K562 (cell line): Measurements from ENCODE around the gene GMDS. TPM values are rescaled to one million over a fixed set of nuclear protein-coding genes. Genes with fewer than 3 reads are reported as not detected.

Experiments
- ATAC-seq: fragments of 200-7000 bp; cut with Tn5 transposase; 3 replicates; pipeline ENCODE4 v1.9.1; 2020; ENCODE audit warnings: moderate library complexity
- BruUV-seq: library from RNA; stranded (reverse); fragments of 400-500 nt; replicated peaks from 2 replicates; lab custom pipeline; 2021; lab: Mats Ljungman, UMichigan
- CTCF ChIA-PET: fragments of 300-600 bp; formaldehyde crosslinking; extraction: SDS; loops from one replicate; lab custom pipeline; 2021; ENCODE audit warnings: low intra/inter-chr PET ratio; lab: Yijun Ruan, JAX
- POLR2A ChIA-PET: fragments of 300-600, 350-650 bp; sonication (Branson Sonifier 250); formaldehyde crosslinking; extraction: SDS; loops from one replicate; lab custom pipeline; 2021; ENCODE audit warnings: antibody characterized with exemption, inconsistent platforms; lab: Yijun Ruan, JAX
- DNase-seq, 4 experiments: peaks; one replicate each; pipeline versions ENCODE4 v3.0.0 to v3.0.0-alpha.2; 2011 to 2018; ENCODE audit warnings: low spot score in 3 of 4, mixed read lengths in 3 of 4; ENCODE audit errors: extremely low read depth in 1 of 4
- FAIRE-seq: peaks from 2 replicates; lab custom pipeline; 2011; peaks lifted over from hg19 to GRCh38; lab: Jason Lieb, UNC
- H2AFZ ChIP-seq: 2 replicates; pipeline ENCODE4 v1.6.0; 2011; ENCODE audit warnings: low read depth, low read length, control low read depth, inconsistent platforms
- H3K27ac ChIP-seq: fragments of 200-600 bp; 3 replicates; pipeline ENCODE4 v1.8.0; 2011; ENCODE audit warnings: low read depth, mild to moderate bottlenecking, control low read depth, inconsistent platforms, low read length, moderate library complexity, mixed read lengths; ENCODE audit errors: extremely low read depth
- H3K27me3 ChIP-seq, 2 experiments: fragments of 300-600 bp in 1 of 2; 2 replicates in 1 of 2; 3 replicates in 1 of 2; pipeline versions ENCODE4 v1.6.0 to v1.8.0; 2011; ENCODE audit warnings: inconsistent platforms in 2 of 2, low read length in 2 of 2, mild to moderate bottlenecking in 1 of 2, mixed read lengths in 1 of 2, moderate library complexity in 1 of 2; ENCODE audit not compliant: control insufficient read depth in 2 of 2, insufficient read depth in 2 of 2
- H3K36me3 ChIP-seq: fragments of 300-600 bp; 3 replicates; pipeline ENCODE4 v1.8.0; 2011; ENCODE audit warnings: mild to moderate bottlenecking, low read length, inconsistent platforms; ENCODE audit not compliant: control insufficient read depth, insufficient read depth
- H3K4me1 ChIP-seq, 2 experiments: fragments of 200-600 bp in 1 of 2; replicated peaks in 1 of 2; 2 replicates in 1 of 2; 3 replicates in 1 of 2; pipeline versions ENCODE4 v1.5.1 to v1.8.0; 2011; ENCODE audit warnings: inconsistent platforms in 2 of 2, low read length in 2 of 2, mild to moderate bottlenecking in 1 of 2, mixed read lengths in 1 of 2, moderate library complexity in 1 of 2; ENCODE audit not compliant: control insufficient read depth in 2 of 2, insufficient read depth in 2 of 2
- H3K4me2 ChIP-seq: 2 replicates; pipeline ENCODE4 v1.6.1; 2011; ENCODE audit warnings: low read length, control low read depth, inconsistent platforms, mixed read lengths; ENCODE audit not compliant: insufficient read depth
- H3K4me3 ChIP-seq: fragments of 200-600 bp; sonication (generic), shearing (Covaris generic); 2 replicates; pipeline ENCODE4 v1.5.1; 2016; ENCODE audit warnings: control low read depth, inconsistent platforms
- H3K79me2 ChIP-seq: fragments of 200-600 bp; 3 replicates; pipeline ENCODE4 v1.8.0; 2011; ENCODE audit warnings: low read length, inconsistent platforms; ENCODE audit not compliant: control insufficient read depth, insufficient read depth
- H3K9ac ChIP-seq, 2 experiments: 2 replicates each; pipeline versions ENCODE4 v1.6.0 to v1.6.1; 2011; ENCODE audit warnings: low read depth in 2 of 2, low read length in 2 of 2, control low read depth in 1 of 2, inconsistent platforms in 1 of 2, mild to moderate bottlenecking in 1 of 2, mixed read lengths in 1 of 2; ENCODE audit not compliant: insufficient read depth in 1 of 2
- H3K9me1 ChIP-seq: one replicate; pipeline ENCODE4 v1.6.0; 2011; ENCODE audit warnings: inconsistent platforms, mild to moderate bottlenecking, low read length, moderate library complexity; ENCODE audit not compliant: control insufficient read depth, insufficient read depth
- H3K9me3 ChIP-seq: replicated peaks from 2 replicates; pipeline ENCODE4 v1.5.1; 2011; ENCODE audit warnings: low read depth, low read length, inconsistent platforms; ENCODE audit not compliant: control insufficient read depth, insufficient read depth
- H4K20me1 ChIP-seq: replicated peaks from 2 replicates; pipeline ENCODE4 v1.6.1; 2011; ENCODE audit warnings: low read length, inconsistent platforms, mixed read lengths; ENCODE audit not compliant: control insufficient read depth, insufficient read depth
- ARID2 ChIP-seq: fragments of 450-650 bp; IDR thresholded peaks from 2 replicates; pipeline ENCODE4 v1.6.1; 2017; ENCODE audit warnings: antibody characterized with exemption, mild to moderate bottlenecking
- HMBOX1 ChIP-seq: sonication (generic); IDR thresholded peaks from 2 replicates; pipeline ENCODE4 v1.6.1; 2016
- MAZ ChIP-seq, 2 experiments: fragments of 450-650 bp in 1 of 2; sonication (generic) in 1 of 2; formaldehyde crosslinking; IDR thresholded peaks in 1 of 2; conservative IDR thresholded peaks in 1 of 2; 2 replicates each; pipeline versions ENCODE4 v1.4.0 to v1.5.0; 2020; ENCODE audit warnings: mild to moderate bottlenecking in 1 of 2, missing genetic modification reagents in 1 of 2
- POLR3A ChIP-seq: IDR thresholded peaks from 2 replicates; pipeline ENCODE4 v1.6.1; 2011; ENCODE audit warnings: borderline replicate concordance, mild to moderate bottlenecking, moderate library complexity; ENCODE audit not compliant: insufficient read length, insufficient read depth; ENCODE audit errors: extremely low read depth
- ZNF324 ChIP-seq: fragments of 250-450 bp; sonication (Bioruptor Pico); IDR thresholded peaks from 2 replicates; pipeline ENCODE4 v1.4.0; 2020; ENCODE audit warnings: mild to moderate bottlenecking
- WGBS: fragments of 100-300 bp; shearing (Covaris generic); methylation state at CpG from one replicate; pipeline ENCODE4 v1.1.6; 2016; ENCODE audit warnings: low coverage, mixed read lengths; ENCODE audit not compliant: insufficient coverage; ENCODE audit errors: missing lambda C conversion rate; 5-methylcytosine and 5-hydroxymethylcytosine counted together
- in situ Hi-C: fragments of 300-500 bp; cut with MboI; formaldehyde crosslinking; loops from 4 replicates; pipeline ENCODE4 v1.15.0; 2018; ENCODE audit warnings: inconsistent platforms, mixed read lengths
- intact Hi-C: fragments of 100-400 bp; cut with micrococcal nuclease; formaldehyde crosslinking; loops from 2 replicates; pipeline ENCODE4 v1.14.2; 2022
- polyA plus RNA-seq, 8 experiments: library from polyadenylated mRNA; depleted of rRNA in 4 of 8; stranded (reverse) in 5 of 8; unstranded in 3 of 8; fragments of >200 nt; fragmentation: Nextera tagmentation in 2 of 8; fragmentation: Illumina TruSeq in 1 of 8; extraction: Ambion mirVana in 2 of 8; extraction: Trizol in 1 of 8; gene quantifications; 2 replicates each; pipeline versions ENCODE4 v1.2.1 to v1.2.3, GENCODE V29; 2011 to 2014; ENCODE audit warnings: inconsistent platforms in 1 of 8, missing spikeins in 1 of 8
- total RNA-seq, 7 experiments: library from RNA; depleted of rRNA in 6 of 7; stranded (reverse); fragments of >200 nt in 6 of 7; fragmentation: Illumina TruSeq in 2 of 7; extraction: Trizol in 2 of 7; gene quantifications; 2 replicates each; pipeline versions ENCODE4 v1.2.1 to v1.2.3, GENCODE V29; 2011 to 2021; ENCODE audit warnings: low replicate concordance in 1 of 7

Gene GMDS
- total and polyA plus RNA-seq, 9 of the 15 experiments (the other 6 are each of a cell fraction or from before 2014, with no cell fraction given) = 0.48 to 31.8 (median 13.4) TPM

GRCh38 chr6:1870251-1870650, 375.2 kb downstream of the GMDS start:
- 0% methylated on average over 5 of the region's 5 CpGs for WGBS
- Histone ChIP-seq H3K4me1 (no peaks in the 10 kb centered on the region), H3K27ac (no peak overlapping the region), H4K20me1 (no peaks in the 10 kb centered on the region; the same call in none of the 2 replicates), H3K79me2 (no peaks in the 10 kb centered on the region), H3K4me3 (no peak overlapping the region), H3K36me3 (no peaks in the 10 kb centered on the region), H3K27me3 (peaks cover 20 to 34% of the 10 kb centered on the region in 2 experiments), H3K9ac (no peak overlapping the region), H3K4me2 (no peak overlapping the region), H3K9me1 (no peaks in the 10 kb centered on the region), H2AFZ (no peak overlapping the region), H3K9me3 (no peaks in the 10 kb centered on the region)
- ATAC-seq (no peak), DNase-seq (no peak), FAIRE-seq (no peak)
- ChIA-PET CTCF (no interaction called here), POLR2A (interaction anchor here (2.8 kb wide), 1 partner anchor 10 kb away, joined by 9 read pairs; no protein-coding TSS in a partner anchor)
- in situ Hi-C loops = no loop called here
- intact Hi-C loops = no loop called here
- no TSS peak for BruUV-seq
- TF ChIP-seq ZNF324 (CRISPR knock-in tag) (no peak), ARID2 (no peak), POLR3A (no peak), MAZ (CRISPR knock-in tag; conservative IDR thresholded peaks at IDR 0.05 in 1 of 2, IDR thresholded peaks at IDR 0.05 in 1 of 2) (no peak), HMBOX1 (no peak)
